ENCODE results near the gene HS1BP3. TPM values are rescaled to one million over a fixed set of nuclear protein-coding genes. Genes with fewer than 3 reads are reported as not detected.

Gene HS1BP3
- total RNA-seq, 4 donors from 2014 or later, result 30.4 to 44.6 (median 36.8) TPM

GRCh38 chr2:20668451-20668850 is 17.6 kb upstream of the HS1BP3 start:
- WGBS, 2 donors, result 84 to 93% methylated on average over 6 of the region's 6 CpGs
- TF ChIP-seq POLR2A (IDR thresholded peaks at IDR 0.05), result no peak
- TF ChIP-seq, protein P1, sequence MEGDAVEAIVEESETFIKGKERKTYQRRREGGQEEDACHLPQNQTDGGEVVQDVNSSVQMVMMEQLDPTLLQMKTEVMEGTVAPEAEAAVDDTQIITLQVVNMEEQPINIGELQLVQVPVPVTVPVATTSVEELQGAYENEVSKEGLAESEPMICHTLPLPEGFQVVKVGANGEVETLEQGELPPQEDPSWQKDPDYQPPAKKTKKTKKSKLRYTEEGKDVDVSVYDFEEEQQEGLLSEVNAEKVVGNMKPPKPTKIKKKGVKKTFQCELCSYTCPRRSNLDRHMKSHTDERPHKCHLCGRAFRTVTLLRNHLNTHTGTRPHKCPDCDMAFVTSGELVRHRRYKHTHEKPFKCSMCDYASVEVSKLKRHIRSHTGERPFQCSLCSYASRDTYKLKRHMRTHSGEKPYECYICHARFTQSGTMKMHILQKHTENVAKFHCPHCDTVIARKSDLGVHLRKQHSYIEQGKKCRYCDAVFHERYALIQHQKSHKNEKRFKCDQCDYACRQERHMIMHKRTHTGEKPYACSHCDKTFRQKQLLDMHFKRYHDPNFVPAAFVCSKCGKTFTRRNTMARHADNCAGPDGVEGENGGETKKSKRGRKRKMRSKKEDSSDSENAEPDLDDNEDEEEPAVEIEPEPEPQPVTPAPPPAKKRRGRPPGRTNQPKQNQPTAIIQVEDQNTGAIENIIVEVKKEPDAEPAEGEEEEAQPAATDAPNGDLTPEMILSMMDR (IDR thresholded peaks at IDR 0.05), result no peak
- intact Hi-C loops (cut with DNase I; ENCODE audit: low total_unique reads), result no loop called here
- H3K4me3 ChIP-seq (ENCODE audit: low read depth, poor library complexity, severe bottlenecking), result no peak overlapping the region
- DNase-seq (ENCODE audit: low spot score in 2 of 2), result peak in 1 of 2 donors; percentile 37

DNA sequence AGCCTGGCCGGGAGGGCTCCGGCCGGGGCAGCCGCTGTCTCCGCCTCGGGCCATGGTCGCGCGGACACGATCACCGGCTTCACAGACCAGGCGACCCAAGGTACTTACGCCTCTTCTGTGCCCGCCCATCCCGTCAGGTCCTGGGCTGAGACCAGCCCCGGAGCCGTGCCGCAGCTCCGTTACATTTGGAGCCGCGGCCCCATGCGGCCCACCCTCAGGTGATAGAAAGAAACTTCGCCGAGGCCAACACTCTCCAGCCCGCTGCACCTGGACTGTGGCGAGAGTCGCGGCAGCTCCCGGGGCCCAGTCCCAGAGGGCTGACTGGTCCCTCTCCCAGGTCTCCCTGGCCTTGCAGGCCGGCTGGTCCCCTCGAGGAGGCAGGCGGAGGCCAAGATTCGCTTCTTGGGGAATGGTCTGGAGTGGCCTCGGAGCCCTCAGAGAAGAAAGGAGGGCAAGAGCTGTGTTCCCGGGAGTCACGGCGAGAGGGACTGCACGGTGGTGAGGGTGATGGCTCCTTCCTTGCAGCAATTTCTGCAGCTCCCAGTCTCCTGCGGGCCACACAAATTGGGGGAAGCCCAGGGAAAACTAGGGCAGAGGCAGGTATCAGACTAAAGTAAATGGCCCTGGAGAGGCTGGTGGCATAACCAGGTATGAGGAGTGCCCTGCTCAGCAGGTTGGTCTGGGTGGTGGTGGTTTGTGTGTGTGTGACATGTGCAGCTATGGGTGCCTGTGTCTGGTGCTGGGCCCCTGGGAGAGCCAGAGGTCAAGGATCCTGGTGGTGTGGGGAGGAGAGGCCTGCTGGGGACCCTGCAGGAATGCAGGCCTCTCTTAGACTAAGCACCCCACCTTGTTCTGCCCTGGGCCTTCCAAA is 16.9 kb upstream of the HS1BP3 start:
- intact Hi-C loops (cut with DNase I; ENCODE audit: low total_unique reads), result no loop called here
- no peak overlapping the region for H3K4me3 ChIP-seq (ENCODE audit: low read depth, poor library complexity, severe bottlenecking)
- TF ChIP-seq, protein P1 (IDR thresholded peaks at IDR 0.05), result no peak
- no peak for TF ChIP-seq POLR2A (IDR thresholded peaks at IDR 0.05)
- DNase-seq (ENCODE audit: low spot score in 2 of 2), result peak in 1 of 2 donors; percentile 76
- WGBS, 2 donors, result 35 to 49% methylated on average over 26 to 38 of the region's 39 CpGs

DNA sequence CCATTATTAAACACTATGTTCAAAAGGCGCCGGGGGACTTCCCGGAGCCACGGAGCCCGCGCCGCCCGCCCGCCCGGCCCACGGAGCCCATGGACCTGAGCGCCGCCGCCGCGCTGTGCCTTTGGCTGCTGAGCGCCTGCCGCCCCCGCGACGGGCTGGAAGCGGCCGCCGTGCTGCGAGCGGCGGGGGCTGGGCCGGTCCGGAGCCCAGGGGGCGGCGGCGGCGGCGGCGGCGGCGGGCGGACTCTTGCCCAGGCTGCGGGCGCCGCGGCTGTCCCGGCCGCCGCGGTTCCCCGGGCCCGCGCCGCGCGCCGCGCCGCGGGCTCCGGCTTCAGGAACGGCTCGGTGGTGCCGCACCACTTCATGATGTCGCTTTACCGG is 16.2 kb upstream of the HS1BP3 start:
- no peak for TF ChIP-seq POLR2A (IDR thresholded peaks at IDR 0.05)
- TF ChIP-seq, protein P1 (IDR thresholded peaks at IDR 0.05), result no peak
- DNase-seq (ENCODE audit: low spot score in 2 of 2), result no peak
- 0% methylated on average over 3 of the region's 62 CpGs; no CpG with 5 or more reads in 1 of the 2 donors for WGBS, 2 donors
- intact Hi-C loops (cut with DNase I; ENCODE audit: low total_unique reads), result no loop called here
- H3K4me3 ChIP-seq (ENCODE audit: low read depth, poor library complexity, severe bottlenecking), result no peak overlapping the region

DNA sequence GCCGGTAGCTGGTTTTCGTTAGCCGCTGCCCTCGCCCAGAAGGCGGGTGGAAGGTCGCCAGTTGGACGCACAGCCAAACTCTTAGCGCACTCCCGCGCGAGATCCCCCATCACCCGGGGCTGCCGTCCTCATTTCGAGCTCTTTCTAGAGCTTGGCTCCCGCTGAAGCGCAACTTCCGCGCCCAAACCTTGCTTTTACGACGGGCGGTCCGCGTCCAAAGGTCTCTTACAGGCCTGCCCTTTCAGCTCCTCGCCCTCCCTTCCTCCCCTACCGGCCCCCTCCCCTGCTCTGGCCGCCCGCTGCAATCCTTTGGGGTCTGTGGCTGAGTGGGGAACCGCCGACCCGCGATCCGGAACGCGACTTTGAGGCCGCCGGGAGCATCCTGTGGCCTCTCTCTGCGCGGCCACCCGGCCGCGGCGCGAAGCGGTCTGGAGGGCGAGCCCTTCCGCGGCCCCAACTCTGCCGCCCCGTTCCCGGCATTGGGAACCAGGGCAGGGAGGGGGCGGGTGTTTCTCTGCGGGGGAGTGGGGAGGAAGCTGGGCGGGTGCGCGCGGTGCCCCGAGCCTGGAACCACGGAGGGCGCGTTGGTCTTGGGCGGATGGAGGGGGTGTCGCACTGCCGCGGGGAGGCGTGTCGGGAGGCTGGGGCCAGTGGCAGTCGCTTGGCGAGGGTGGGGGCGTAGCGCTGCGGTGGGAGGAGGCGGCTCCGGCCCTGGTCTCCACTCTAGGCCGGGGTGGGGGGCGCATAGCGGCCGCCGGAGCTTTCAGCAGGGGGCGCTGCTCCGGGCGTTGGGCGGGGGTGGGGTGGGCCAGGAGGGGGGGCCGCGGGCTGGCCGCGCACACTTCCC is 15.6 kb upstream of the HS1BP3 start, which contains the start of gene GDF7:
GDF7 (plus strand) TSS at position 841 of the 847 bp plus-strand sequence. CDS start 96 bp downstream, outside the sequence.
- 1% methylated on average over 31 to 46 of the region's 86 CpGs for WGBS, 2 donors

DNA sequence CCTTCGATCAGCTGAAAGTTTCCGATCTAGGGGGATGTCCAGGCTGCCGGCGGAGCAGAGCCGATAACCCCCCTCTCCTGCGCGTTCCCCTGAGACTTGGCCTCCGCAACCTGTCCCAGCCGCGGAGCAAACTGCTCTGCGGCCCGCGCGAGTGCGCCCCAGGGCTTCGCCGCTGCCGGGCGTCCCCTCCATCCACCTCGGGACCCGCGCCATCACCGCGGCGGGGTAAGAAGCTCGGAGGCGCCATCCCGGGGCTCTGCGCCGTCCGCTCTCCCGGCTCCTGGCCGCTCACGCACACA is 15.1 kb upstream of the HS1BP3 start:
- no peak for DNase-seq (ENCODE audit: low spot score in 2 of 2)
- no peak for TF ChIP-seq POLR2A (IDR thresholded peaks at IDR 0.05)
- TF ChIP-seq, protein P1 (IDR thresholded peaks at IDR 0.05), result no peak
- H3K4me3 ChIP-seq (ENCODE audit: low read depth, poor library complexity, severe bottlenecking), result no peak overlapping the region
- WGBS, 2 donors, result 0% methylated on average over 31 of the region's 34 CpGs; no CpG with 5 or more reads in 1 of the 2 donors
- intact Hi-C loops (cut with DNase I; ENCODE audit: low total_unique reads), result no loop called here

More for the DNA sequence above, 15.6 kb upstream of the HS1BP3 start, which contains the start of gene GDF7:
- DNase-seq (ENCODE audit: low spot score in 2 of 2), result peak in 1 of 2 donors; percentile 85
- intact Hi-C loops (cut with DNase I; ENCODE audit: low total_unique reads), result no loop called here
- TF ChIP-seq, protein P1 (IDR thresholded peaks at IDR 0.05), result no peak
- TF ChIP-seq POLR2A (IDR thresholded peaks at IDR 0.05), result no peak
- peak within 1 kb of the TSS; percentile 8 for H3K4me3 ChIP-seq (ENCODE audit: low read depth, poor library complexity, severe bottlenecking)

Measured in lower leg skin (tissue), 4 donors.